ENCODE measurements around the gene SPATS1. TPM values are rescaled to one million over a fixed set of nuclear protein-coding genes. Genes with fewer than 3 reads are reported as not detected.

Gene SPATS1
- total RNA-seq, 1 experiment from 2014 or later, result not detected

- in situ Hi-C loops (cut with HindIII; ENCODE audit: low pct_unique_long_range_greater_than_20kb, low sequenced_read_pairs), result no loop called here
- intact Hi-C loops (cut with micrococcal nuclease; ENCODE audit: unreplicated experiment), result no loop called here
Observed at GRCh38 chr6:44363377-44363926, 21.0 kb downstream of the SPATS1 start.

GRCh38 chr6:44366781-44367180 is 24.3 kb downstream of the SPATS1 start:
- CTCF ChIA-PET, result no interaction called here
- H3K27me3 ChIP-seq (ENCODE audit: control insufficient read depth, insufficient read depth, low read length), result peaks cover 4% of the 10 kb centered on the region; the same call in 1 of the 2 replicates
- POLR2A ChIA-PET, result no interaction called here
- H3K9me3 ChIP-seq (ENCODE audit: control insufficient read depth, insufficient read depth, low read depth, low read length), result no peaks in the 10 kb centered on the region
- H3K4me3 ChIP-seq (ENCODE audit: low read depth in 2 of 2, low read length in 2 of 2), result no peak overlapping the region
- no peaks in the 10 kb centered on the region for H3K4me1 ChIP-seq (ENCODE audit: control insufficient read depth, insufficient read depth, low read length)
- in situ Hi-C loops (cut with HindIII; ENCODE audit: low pct_unique_long_range_greater_than_20kb, low sequenced_read_pairs), result no loop called here
- ATAC-seq, result no peak
- no peak for DNase-seq (ENCODE audit: low read depth, low spot score)
- no peaks in the 10 kb centered on the region for H3K36me3 ChIP-seq (ENCODE audit: control insufficient read depth, insufficient read depth, low read length)
- no TSS peak for BruUV-seq (replicated peaks)
- TF ChIP-seq POLR2AphosphoS5 (IDR thresholded peaks at IDR 0.05; ENCODE audit: low read depth, low read length) (no peak), REST (IDR thresholded peaks at IDR 0.05; ENCODE audit: insufficient read depth in 1 of 2, low read depth in 2 of 2, low read length in 1 of 2) (no peak)
- H3K27ac ChIP-seq (ENCODE audit: low read length), result no peak overlapping the region
- intact Hi-C loops (cut with micrococcal nuclease; ENCODE audit: unreplicated experiment), result no loop called here

More at GRCh38 chr6:44363377-44363926, 21.0 kb downstream of the SPATS1 start:
- ChIA-PET CTCF (no interaction called here), POLR2A (no interaction called here)
- no peaks in the 10 kb centered on the region for H3K9me3 ChIP-seq (ENCODE audit: control insufficient read depth, insufficient read depth, low read depth, low read length)
- H3K4me1 ChIP-seq (ENCODE audit: control insufficient read depth, insufficient read depth, low read length), result no peaks in the 10 kb centered on the region
- H3K4me3 ChIP-seq (ENCODE audit: low read depth in 2 of 2, low read length in 2 of 2), result no peak overlapping the region
- no peaks in the 10 kb centered on the region for H3K36me3 ChIP-seq (ENCODE audit: control insufficient read depth, insufficient read depth, low read length)
- H3K27me3 ChIP-seq (ENCODE audit: control insufficient read depth, insufficient read depth, low read length), result peaks cover 4% of the 10 kb centered on the region; the same call in 1 of the 2 replicates
- no TSS peak for BruUV-seq (replicated peaks)
- ATAC-seq (no peak), DNase-seq (ENCODE audit: low read depth, low spot score) (no peak)
- TF ChIP-seq REST (IDR thresholded peaks at IDR 0.05; ENCODE audit: insufficient read depth in 1 of 2, low read depth in 2 of 2, low read length in 1 of 2) (no peak), CTCF (IDR thresholded peaks at IDR 0.05) (no peak), SIN3A (IDR thresholded peaks at IDR 0.05; ENCODE audit: borderline replicate concordance, insufficient read depth, low read depth, low read length) (no peak), TCF7L2 (IDR thresholded peaks at IDR 0.05; ENCODE audit: low read depth, low read length) (no peak), POLR2AphosphoS5 (IDR thresholded peaks at IDR 0.05; ENCODE audit: low read depth, low read length) (no peak)
- no peak overlapping the region for H3K27ac ChIP-seq (ENCODE audit: low read length)

Measured in Panc1 (cell line).